Activated naive CD4-positive, alpha-beta T cell treated with anti-CD3 and anti-CD28 coated beads, Interleukin-2, amount 50 U/mL, for 16 hours (primary cell): ENCODE results near the gene GREM2.

ENCODE experiments used
- DNase-seq: peaks from one replicate; pipeline ENCODE4 v3.0.0-alpha.2; 2020

GREM2 gene

GRCh38 chr1:240609527-240610060, 2.4 kb downstream of the GREM2 start:
- no peak for DNase-seq

DNA sequence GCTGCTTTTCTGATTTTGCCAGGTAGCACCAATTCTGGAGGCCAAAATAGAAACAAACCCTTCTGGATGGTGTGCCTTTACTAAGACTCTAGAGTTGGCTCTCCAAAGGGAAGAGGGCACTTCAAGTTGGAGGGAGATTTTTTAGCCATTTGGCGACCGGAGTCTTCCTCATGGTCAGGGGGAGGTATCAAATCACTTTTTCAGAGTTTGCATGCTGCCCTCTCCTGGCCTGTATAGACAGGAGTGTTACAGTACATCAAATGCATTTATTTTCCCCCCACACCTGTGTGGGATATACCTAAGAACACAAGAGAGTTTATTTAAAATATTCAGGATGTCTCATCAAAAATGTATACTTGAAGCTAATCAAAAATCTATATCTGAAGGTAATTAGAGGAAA, 3.2 kb downstream of the GREM2 start:
- DNase-seq: no peak

- DNase-seq: no peak
Measured at GRCh38 chr1:240607006-240607405, 4.9 kb downstream of the GREM2 start.

GRCh38 chr1:240602189-240602588, 9.8 kb downstream of the GREM2 start:
- no peak for DNase-seq

- no peak for DNase-seq
Measured at GRCh38 chr1:240599830-240600229, 12.1 kb downstream of the GREM2 start.

- no peak for DNase-seq
Measured at GRCh38 chr1:240599299-240599698, 12.7 kb downstream of the GREM2 start.

- no peak for DNase-seq
Measured at GRCh38 chr1:240598216-240599001, 13.5 kb downstream of the GREM2 start.

DNA sequence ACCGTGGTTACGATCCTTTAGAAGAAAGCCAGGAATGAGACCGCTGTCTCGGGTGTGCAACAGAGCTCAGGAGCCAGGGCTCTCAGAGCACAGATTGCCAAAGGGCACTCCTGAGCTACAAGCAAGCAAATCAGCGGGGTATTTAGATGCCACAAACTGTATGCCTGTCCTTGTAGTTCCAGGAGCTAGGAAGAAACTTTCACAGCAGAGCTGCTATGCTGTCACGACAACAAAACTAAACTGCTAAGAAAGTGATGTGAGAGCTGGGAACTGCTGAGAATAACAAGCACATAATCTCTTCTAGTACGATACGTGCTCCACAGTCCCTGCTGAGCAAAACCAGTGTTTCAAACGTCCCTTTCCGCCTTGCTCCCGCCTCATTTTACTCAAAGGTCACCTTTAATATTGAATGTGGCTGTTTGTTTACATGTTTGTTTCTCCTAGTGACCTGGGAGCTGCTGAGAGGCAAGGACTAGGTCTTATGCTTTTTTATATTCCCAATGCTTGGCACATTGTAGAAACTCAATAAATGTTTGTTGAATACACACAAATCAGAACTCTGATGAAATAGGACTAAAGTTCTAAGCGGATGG, 14.7 kb downstream of the GREM2 start:
- no peak for DNase-seq

GRCh38 chr1:240595476-240595875, 16.5 kb downstream of the GREM2 start:
- DNase-seq: no peak

GRCh38 chr1:240591564-240591963, 20.4 kb downstream of the GREM2 start:
- no peak for DNase-seq

DNA sequence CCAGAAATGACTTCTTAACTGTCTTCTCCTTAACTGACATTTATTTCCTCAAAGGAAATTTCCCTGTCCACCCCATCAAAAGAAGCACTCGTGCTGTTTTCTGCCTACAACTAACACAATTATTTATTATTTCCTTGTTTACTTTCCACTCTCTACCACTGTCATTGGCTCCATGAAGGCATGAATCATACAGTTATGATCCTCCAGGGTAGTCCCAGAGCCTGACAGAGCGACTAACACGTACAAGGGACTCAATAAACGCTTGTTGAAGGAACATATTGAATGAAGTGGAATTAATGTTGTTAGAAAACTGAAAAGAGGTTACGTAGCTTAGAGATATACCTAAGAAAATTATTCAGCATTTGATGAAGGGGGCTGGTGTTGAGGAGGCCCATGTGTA, 20.9 kb downstream of the GREM2 start:
- DNase-seq: no peak

DNA sequence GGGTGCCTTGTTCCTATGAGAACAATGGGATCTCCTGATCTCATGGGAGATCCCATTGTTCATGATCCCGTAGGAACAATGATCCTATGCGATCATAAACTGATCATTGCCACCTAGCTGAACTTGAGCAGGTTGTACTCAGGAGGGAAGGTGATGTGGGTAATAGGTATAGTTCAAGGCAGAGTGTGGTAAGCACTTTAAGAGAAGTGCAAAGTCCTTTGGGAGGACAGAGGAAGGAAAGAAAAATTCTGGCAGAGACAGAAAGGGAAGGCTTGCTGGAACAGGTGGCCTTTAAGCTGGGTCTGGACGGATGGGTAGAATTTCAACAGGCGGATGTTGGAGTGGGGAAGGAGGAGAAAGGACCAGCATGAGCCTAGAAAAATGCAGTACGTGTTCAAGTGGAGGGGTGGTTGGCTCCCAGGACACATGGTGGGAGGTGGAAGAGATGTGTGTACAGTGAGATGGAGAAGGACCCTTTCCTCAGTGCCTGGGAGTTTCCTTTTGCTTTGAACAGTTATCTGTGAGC, 22.3 kb downstream of the GREM2 start:
- no peak for DNase-seq

- DNase-seq: no peak
Measured at GRCh38 chr1:240586006-240586405, 25.9 kb downstream of the GREM2 start.

DNA sequence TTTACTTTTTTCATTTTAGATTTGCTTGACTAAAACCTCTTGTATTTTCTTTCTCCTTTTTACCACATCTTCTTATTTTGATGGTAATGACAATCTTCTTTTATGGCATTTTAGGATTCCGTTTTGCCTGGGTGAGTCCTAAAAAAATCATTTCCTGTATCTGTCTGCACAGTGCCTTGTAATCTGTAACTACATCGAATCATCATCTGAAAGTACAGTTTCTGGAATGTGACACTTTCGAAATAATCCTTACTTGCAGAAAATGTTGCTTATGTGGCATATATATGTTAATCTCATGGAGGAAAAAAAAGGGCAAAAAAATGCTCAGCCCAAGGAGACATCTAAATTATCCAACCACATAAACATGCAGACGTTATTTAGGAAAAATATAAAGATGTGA, 29.0 kb downstream of the GREM2 start:
- DNase-seq: no peak

GRCh38 chr1:240579511-240579910, 32.4 kb downstream of the GREM2 start:
- DNase-seq: no peak

DNA sequence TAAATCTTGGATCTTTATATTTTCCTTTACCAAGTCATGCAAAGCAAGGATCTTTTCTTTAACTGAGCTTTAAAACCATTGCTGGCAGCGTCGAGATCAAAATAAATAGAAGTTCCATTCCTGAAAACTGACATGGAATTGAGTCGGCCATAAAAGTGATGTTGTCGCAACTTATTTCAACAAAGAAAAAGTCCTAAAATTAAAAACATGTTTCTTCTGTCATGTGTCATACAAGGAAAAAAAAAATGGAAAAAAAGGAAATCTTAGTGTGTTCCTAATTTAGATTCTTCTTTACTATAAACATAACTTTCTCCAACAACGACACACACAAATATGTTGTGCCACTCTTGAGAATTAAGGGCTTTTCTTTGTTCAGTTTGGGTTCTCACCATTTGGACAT, 34.9 kb downstream of the GREM2 start:
- DNase-seq: no peak

GRCh38 chr1:240575981-240576662, 35.8 kb downstream of the GREM2 start:
- DNase-seq: no peak

DNA sequence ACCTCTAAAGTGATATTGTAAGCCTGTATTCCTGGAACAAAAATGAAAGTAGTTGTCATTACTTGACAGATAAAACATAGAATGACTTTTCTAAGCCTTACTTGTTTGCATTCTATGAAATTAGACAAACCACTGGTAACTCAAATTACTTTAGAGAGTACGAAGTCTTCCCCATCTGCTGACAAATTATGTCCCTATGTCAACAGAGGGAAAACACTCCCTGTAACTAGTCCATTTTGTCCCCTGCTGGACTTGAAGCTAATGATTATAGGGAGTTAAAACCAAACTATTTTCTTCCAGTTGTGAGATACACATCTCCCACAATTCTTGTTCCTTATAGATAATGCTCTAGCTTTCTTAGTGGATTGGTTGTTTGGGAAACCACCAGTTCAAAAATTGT, 39.6 kb downstream of the GREM2 start:
- no peak for DNase-seq

- no peak for DNase-seq
Measured at GRCh38 chr1:240571782-240572181, 40.2 kb downstream of the GREM2 start.

- no peak for DNase-seq
Measured at GRCh38 chr1:240567066-240567465, 44.9 kb downstream of the GREM2 start.

- DNase-seq: no peak
Measured at GRCh38 chr1:240562779-240563178, 49.2 kb downstream of the GREM2 start.

DNA sequence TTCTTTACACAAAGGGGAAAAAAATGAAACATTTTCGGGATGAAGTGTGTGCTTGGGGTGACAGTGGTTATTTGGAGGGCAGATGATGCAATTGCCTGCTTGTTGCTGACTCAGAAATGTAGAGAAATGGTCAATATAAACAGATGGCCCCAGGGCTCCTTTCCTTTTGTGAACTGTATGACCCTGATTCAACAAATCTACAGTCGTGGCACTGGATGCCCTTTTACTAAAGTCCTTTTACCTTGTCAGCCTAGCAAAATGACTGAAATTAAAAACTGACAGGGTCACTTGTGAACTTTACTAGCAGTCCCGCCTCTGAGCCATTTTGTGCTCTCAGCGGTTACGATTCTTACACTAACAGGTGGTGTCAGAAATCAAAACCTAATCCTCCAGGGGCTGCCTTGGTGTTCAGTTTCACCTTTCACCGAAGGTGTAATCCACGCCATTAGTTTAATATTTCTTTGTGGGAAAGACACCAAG, 49.8 kb downstream of the GREM2 start:
- no peak for DNase-seq

DNA sequence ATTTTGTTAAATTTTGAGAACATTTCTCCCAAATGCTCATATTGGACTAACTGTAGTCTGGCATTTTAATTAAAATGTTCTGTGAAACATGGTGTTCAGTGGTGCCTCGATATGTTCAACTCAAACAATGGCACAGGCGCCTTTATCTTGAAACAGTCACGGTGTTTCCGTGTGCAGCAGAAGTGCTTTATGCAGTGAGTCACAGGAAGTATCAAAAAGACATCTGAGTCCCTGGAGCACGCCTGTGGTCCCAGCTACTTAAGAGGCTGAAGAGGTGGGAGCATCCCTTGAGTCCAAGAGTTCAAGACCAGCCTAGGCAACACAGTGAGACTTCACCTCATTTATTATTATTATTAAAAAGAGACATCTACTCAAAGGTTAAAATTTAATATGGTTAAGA, 52.2 kb downstream of the GREM2 start:
- no peak for DNase-seq

GRCh38 chr1:240555524-240555923, 56.4 kb downstream of the GREM2 start:
- no peak for DNase-seq
